GM19438 (cell line): ENCODE results near the gene ENTPD8.

ENCODE experiments used
- ATAC-seq: cut with Tn5 transposase; IDR thresholded peaks from one replicate; pipeline ENCODE4 v1.9.1; 2021; ENCODE audit warnings: low read depth; ENCODE audit not compliant: unreplicated experiment

Gene ENTPD8

DNA sequence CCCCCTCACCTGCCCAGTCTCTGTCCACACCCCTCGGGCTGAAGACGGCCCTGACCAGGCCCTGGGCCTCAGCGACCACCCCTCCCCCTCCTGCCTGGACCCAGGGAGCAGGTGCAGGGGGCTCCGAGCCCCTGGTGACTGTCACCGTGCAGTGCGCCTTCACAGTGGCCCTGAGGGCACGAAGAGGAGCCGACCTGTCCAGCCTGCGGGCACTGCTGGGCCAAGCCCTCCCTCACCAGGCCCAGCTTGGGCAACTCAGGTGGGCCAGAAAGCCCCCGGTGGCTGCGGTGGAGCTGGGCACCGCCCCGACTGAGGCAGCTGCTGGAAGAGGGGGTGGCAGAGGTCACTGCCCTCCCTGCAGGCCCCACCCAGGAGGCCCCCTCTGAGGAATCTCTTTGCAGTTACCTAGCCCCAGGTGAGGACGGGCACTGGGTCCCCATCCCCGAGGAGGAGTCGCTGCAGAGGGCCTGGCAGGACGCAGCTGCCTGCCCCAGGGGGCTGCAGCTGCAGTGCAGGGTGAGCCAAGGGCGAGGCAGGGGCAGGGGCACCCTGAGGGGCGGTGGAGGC, 7.7 kb downstream of the ENTPD8 start:
- ATAC-seq = no peak

DNA sequence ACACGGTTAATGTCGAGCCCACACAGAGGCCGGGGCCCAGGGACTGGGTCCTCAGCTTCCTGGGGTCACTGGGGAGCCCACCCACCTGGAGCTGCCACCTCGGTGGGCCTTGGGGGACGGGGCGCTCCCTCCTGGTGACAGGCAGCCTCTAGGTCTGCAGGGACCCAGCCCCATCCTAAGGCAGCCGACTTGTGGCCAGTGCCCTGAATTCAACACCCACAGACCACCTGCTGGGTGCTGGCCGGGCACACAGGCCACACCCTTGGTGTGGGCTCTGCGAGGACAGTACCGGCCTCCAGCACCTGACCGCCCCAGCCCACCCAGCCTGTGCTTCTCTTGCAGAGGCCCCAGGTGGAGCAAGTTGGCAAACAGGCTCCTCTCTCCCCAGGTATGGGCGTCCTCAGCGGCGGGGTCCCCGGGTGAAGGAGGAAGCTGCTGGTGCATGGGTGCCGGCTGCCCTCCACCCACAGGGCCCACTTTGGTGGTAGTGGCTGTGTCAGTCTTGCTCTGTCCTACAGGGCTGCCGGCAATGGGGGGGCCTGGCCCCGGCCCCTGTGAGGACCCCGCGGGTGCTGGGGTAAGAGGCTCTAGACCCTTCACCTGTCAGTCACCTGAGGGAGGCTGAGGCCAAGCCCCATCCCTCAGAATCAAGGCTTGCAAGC, 8.3 kb downstream of the ENTPD8 start:
- ATAC-seq = no peak

DNA sequence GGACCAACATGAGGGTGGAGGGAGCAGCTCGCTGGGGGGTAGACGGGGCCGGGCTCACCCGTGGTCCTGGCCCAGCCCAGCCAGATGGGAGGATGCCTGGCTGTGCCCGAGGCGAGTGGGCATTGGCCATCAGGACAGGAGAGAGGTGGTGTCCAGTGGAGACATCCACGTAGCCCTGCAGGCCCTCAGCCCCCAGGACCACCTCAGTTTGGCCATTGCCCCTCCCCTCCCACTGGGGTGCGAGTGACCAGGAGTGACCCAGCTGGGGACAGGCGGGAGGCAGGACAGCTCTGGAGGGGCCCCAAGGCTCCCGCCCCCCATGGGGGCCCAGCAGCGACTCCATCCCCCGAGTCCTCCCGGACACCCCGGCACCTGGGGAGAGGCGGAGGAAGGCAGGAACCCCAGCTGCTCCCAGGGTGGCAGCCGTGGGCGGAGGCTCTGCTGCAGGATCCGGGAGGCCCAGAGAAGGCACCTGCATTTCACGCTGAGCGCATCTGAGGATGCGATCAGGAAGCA, 9.7 kb downstream of the ENTPD8 start:
- no peak for ATAC-seq

DNA sequence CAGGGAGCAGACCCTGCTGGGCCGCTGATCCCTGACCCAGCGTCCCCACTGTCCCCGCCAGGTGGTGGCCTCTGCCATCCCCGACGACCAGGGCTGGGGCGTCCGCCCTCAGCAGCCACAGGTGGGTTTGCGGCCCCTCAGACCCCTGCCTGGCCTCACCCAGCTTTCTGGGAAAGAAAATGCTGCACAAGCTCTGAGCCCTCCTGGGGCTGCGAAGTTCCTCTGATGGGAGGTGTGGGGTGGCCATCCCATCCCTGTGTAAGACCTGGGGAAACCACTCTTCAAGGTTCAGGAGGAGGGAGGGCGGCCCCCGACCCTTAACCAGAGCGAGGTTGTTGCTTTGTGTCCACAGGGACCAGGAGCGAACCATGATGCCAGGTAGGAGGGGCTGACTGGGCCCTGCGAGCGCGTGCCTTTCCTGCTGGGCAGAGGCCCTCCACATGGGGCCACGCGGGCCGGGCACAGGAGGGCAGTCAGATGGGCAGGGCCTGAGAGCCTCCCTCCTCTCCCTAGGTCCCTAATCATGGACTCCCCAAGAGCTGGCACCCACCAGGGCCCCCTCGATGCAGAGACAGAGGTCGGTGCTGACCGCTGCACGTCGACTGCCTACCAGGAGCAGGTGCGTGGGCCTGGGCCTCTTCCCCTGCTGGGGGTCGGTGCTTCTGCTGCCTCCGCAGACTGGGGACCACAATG, 10.3 kb downstream of the ENTPD8 start:
- no peak for ATAC-seq

DNA sequence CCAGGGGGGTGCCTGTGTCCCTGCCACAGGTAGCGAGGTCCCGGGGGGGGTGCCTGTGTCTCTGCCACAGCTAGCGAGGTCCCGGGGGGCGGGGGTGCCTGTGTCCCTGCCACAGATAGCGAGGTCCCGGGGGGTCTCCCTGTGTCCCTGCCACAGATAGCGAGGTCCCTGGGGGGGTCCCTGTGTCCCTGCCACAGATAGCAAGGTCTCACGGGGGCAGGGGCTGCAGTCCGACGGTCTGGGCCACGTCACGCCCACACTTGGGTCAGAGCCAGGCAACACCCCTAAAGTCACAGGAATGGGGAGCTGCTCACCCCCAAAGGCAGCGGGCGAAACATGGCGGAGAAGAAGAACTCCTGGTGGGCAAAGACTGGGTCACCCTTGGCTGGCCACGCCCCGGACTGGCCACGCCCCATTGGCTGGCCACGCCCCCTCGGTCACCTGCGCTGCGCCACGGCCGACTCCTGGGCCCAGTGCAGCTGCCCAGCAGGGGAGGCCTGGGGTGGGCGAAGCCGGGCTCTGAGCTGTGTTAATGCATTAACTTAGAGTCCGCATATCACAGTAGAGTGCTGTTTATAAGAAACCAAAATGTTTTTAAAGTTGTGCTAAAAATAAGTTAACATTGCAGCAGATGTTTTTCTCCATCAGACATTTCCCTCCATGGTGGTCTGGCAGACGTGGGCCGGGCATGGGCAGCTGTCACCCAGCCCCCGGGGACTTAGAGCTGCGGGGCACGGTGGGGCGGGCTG, 11.0 kb downstream of the ENTPD8 start:
- ATAC-seq = no peak

DNA sequence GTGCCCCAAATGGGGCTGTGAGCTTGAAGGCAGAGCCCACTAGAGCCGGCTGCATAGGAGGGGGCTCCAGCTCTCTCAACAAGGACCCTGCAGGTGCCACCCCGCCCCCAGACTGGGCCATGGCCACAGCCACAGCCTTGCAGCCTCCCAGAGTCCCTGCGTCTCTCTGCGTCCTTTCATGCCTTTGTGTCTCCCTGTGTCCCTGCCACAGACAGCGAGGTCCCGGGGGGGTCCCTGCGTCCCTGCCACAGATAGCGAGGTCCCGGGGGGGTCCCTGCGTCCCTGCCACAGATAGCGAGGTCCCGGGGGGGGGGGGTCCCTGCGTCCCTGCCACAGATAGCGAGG, 11.6 kb downstream of the ENTPD8 start:
- ATAC-seq = no peak

DNA sequence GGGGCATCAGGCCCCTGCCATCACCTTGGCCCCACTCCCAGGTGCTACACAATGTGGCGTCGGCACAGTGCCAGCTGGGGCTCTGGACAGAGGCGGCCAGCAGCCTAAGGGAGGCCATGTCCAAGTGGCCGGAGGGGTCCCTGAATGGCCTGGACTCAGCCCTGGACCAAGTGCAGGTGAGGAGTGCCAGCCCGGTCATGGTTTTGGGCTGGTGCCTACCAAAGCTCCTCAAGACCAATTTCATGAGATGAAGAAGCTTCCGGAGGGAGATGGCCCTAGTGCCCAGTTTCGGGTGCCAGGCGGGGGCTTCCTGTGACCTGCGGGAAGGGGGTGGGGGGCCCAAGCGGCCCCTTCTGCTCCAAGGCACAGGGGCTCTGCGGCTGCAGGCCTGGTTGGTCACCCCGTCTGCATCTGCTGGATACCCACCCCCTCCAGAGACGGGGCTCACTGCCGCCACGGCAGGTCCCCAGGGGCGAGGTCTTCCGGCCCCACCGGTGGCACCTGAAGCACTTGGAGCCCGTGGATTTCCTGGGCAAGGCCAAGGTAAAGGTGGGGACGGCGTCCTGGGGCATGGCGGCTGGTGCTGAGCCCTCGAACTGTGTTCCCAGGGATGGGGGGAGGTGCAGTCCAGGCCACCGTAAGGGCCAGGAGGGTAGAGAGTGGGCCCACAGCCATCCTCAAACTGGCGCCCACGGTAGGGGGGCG, 12.2 kb downstream of the ENTPD8 start:
- ATAC-seq = no peak

DNA sequence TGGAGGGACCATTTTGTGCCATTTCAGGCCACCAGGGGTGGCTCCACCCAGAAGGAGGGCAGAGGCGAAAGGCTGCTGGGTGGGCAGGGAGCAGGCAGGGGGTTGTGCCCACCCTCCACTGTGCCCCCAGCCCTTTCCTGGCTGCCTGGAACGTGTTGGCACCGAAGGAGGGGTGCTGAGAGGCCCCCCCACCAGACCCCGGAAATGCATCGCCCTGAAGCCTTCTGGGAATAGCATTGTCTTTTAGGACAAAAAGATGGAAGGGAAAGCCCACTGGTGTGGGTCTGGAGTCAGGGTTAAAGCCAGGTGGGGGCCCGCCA, 12.9 kb downstream of the ENTPD8 start:
- no peak for ATAC-seq

DNA sequence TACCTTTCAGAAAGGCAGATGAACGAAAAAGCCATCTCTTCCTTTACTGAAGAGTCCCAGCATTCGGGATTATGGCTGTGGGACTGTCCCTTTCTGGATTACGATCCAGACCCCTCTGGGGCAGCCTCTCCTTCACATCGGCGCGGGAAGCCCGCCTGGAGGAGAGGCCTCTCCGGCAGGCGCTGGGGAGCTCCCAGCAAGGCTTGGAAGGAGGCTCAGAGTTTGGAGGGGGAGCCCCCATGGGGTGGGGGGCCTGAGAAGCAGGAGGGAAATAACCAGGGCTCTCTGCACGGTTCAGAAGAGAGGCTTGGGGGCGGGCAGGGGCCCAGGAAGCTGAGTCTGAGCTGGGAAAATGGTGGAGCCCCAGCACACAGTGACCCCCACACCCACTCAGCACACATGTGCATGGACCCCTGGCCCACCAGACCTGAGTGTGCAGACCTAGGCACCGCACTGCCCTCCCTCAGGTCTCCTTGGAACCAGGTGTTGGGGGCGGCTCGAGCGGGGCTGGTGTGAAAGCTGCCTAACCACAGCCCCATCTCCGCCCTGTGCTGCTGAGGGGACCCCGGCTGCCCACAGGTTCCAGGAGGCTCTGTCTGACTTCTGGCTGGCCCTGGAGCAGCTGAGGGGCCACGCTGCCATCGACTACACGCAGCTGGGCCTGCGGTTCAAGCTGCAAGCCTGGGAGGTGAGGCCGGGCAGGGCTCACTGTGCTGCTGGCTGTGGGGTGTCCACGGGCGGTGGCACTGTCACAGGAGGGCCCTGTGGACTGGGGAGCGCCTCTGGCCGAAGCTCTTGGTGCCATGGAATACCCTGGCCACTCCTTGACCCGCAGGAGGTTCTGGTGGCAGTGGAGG, 13.5 kb downstream of the ENTPD8 start:
- no peak for ATAC-seq

DNA sequence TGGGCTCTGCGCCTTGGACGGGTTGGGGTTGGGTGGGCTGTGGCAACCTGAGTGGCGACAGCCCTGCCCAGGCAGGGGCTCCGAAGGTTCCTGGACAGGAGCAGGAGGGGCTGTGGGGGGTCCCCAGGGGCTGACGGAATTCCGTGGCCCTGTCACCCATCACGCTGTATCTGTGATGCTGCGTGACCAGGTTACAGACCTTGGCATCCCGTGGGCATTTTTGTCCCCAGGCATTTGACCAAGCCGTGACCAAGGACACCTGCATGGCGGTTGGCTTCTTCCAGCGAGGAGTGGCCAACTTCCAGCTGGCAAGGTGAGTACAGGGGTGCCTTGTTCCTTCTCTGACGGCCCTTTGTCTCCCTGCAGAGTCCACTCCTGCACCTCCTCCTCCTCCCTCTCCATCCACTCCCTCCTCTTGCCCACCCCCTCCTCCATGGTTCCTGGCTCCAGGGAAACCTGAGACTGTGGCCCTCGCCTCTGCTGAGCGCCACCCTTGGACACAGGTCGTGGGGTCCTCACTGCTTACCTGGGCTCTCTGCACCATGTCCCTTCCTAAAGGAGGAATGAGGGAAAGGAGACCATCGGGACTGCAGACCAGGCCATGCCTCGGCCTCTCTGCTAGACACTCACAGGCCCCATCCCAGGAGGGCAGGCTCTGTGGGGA, 15.0 kb downstream of the ENTPD8 start:
- no peak for ATAC-seq

DNA sequence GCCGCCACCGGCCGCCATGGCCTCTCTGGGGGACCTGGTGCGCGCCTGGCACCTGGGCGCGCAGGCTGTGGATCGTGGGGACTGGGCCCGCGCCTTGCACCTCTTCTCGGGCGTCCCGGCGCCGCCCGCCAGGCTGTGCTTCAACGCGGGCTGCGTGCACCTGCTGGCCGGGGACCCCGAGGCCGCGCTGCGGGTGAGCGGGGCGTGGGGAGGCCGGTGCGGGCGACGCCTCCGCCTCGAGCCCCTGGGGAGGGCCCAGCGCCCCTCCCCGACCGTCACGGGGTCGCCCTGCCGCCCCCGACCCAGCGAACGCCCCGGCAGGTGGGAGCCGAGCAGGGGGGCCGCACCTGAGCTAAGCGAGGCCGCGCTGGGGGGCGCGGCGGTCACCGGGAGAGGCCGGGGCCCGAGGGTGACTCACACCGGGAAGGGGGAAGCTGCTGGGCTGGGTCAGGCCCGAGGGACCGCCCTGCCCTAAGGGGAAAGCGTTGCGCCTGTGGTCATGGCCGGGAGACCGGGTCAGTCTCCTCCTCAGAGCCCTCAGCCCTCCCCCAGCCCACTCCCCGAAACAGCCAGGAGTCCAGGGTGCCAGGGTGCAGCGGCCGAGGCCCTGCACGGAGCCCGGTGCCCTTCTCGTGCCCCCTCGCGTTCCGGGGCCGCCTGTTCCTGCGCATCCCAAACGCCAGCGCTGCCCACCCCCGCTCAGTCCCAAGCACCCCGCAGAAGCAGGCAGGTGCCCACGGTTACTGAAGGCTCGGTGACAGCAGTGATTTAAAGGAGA, 17.5 kb downstream of the ENTPD8 start:
- peak; percentile 29 for ATAC-seq

DNA sequence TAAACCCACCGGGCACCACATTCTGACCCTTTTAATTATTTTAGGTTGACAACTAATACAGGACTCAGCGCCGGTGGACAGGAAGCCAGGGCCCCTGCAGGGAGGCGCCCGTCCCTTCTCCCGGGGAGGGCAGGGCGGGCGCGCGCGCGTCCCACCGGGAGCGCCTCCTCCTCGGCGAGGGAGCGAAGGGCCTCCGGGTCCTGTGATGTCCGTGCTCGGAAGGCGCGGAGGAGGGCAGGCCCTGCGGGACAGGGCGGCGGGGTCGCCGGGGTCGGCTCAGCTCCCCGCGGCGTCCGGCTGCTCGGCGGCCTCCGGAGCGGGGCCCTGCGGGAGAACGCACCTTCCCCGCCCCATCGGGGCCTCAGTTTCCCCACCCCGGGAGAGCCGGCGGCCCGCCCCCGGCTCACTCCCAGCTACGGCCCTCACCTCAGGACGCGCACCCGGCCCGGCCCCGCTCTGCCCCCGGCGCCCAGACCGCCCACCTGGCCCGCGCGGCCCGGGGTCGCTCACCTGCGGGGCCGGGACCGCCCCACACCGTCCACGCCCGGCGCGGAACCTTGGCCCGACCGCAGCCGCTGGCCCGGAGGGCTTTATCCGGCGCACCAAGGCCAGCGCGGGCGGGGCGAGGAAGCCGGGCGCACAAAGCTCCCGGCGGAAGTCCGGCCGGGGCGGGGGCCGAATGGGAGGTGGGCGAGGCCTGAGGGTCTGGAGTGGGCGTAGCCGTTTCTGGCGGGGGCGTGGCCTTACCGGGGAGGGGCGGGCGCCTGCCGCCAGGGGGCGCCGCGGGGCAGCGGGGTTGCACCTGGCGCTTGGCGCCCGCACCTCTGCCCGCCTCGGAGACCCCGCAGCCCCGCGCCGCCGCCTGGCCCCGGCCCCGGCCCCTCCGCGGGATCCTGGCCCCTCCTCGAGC, 18.3 kb downstream of the ENTPD8 start, which contains the start of the genes EXD3 and NOXA1:
Gene EXD3, minus strand, starts transcription at position 559 of the 910 bp plus-strand sequence. CDS start 27,805 bp downstream, outside the sequence.
Gene NOXA1, plus strand, starts transcription at position 790 of the 910 bp plus-strand sequence. CDS start 137 bp downstream, outside the sequence.
- ATAC-seq = peak; percentile 54

DNA sequence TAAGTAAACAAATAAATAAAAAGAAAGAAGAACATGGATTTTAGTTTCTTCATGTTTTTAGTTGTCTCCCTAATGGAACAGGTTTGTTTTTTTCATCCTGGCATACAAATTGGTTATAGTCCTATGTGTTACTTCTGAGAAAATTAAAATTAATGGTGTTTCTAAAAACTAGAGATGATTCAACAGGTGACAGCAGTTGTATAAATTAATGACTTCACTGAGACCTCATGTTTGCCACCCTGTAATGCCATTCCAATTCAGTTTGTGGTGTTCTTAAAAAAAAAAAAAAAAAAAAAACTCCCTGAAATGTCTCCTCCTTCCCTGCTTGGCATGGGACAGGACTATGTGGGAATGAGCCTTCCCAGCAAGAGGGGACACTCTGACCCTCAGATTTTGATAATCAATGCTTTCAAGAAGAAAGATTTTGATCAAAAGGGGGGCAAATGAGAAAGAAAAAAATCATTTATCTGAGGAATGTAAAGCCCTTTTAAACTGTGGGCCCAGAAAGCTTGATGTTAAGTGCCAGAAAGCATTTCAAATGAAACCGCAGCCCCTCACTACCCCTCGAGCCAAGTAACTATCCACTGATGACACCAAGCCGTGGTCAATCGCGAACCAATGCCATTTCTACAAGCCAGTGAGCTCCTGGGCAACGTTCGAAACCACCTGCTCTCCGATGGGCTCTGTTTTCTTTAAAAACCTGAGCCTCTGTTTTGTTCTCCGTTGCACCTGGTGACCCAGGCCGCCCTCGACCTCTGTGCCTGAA, 19.1 kb downstream of the ENTPD8 start:
- no peak for ATAC-seq

DNA sequence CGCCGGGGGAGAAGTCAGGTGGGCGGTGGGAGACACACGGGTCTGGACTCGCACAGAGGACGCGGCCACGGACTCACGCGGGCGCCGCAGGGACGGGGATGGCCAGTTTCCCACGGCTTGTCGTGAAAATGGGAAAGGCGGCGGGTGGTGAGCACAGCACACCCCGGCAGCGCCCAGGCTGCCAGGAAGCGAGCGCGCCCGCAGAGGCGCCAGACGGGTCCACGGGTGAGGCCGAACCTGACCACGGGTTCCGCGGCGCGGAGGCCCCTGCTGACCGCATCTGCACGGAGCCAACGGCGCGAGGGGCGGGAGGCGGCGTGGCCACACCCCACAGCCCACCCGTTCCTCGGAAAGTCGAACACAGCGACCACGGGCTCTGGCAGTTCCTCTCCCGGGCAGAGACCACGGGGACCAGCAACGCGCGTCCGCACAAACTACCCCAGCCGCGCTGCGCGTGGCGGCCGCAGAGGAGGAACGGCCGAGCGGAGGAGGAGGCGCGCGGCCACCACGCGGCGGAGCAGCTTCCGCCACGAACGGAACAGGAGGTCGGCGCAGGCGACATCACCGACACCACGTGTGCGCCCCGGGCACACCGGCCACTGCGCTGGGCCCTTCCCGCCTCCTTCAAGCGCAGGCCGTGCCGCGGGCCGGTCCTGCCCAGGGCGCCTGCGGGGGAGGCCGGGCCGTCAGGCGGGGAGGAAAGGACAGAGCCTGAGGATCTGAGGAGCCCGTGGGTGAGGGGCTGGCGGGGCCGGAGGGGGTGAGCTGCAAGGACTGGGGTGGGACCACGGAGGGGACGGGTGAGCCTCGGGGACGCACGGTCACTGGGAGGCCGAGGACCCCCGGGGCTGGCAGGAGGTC, 23.8 kb downstream of the ENTPD8 start:
- no peak for ATAC-seq

DNA sequence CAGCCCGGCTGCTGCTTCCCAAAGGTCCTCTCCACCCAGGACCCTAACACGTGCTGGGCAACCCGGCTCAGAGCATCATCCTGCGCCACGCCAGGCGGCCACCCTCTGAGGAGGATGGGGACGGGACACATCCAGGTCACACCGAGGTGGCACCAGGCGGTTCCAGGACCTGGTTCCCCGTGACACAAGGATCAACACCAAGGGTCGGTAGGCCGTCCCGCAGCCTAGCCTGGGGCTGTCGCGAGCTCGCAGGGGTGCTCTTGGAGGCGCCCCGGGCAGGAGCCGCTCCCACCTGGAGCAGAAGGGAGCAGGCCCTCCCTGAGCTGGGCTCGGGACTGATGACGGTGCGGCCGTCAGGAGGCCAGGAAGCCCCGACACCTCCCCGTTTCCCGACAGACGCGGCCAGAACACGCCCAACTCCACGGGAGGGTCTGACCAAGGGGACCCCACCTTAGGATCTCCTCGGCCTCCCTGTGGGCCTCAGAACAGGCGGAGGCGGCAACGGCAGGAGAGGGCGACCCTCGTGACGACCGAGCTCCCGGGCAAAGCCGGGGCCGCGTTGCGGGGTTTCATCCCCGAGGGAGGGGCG, 24.5 kb downstream of the ENTPD8 start:
- ATAC-seq = no peak
